NT2/D1 (cell line): ENCODE data around the gene CRACR2A.

ENCODE experiments used
- DNase-seq: peaks from one replicate; pipeline ENCODE4 v3.0.0-alpha.2; 2011; ENCODE audit warnings: low read depth, low spot score
- H3K27me3 ChIP-seq: 2 replicates; pipeline ENCODE4 v1.6.0; 2011; ENCODE audit warnings: mild to moderate bottlenecking; ENCODE audit not compliant: insufficient read length, insufficient read depth
- H3K36me3 ChIP-seq: 2 replicates; pipeline ENCODE4 v1.6.1; 2011; ENCODE audit warnings: mild to moderate bottlenecking, low read length, mixed read lengths; ENCODE audit not compliant: insufficient read depth, insufficient read length
- H3K4me1 ChIP-seq: 2 replicates; pipeline ENCODE4 v1.5.1; 2011; ENCODE audit not compliant: insufficient read depth, insufficient read length
- H3K4me3 ChIP-seq: 2 replicates; pipeline ENCODE4 v1.5.1; 2011; ENCODE audit warnings: low read depth; ENCODE audit not compliant: insufficient read length
- H3K9ac ChIP-seq: 2 replicates; pipeline ENCODE4 v1.6.0; 2011; ENCODE audit warnings: low read depth; ENCODE audit not compliant: insufficient read length
- H3K9me3 ChIP-seq: 2 replicates; pipeline ENCODE4 v1.5.1; 2011; ENCODE audit warnings: mild to moderate bottlenecking, low read length; ENCODE audit not compliant: insufficient read depth
- SUZ12 ChIP-seq: IDR thresholded peaks from 2 replicates; pipeline ENCODE4 v1.6.1; 2011; ENCODE audit not compliant: insufficient read length, insufficient read depth; ENCODE audit errors: extremely low read depth
- YY1 ChIP-seq: IDR thresholded peaks from 2 replicates; pipeline ENCODE4 v1.6.1; 2011; ENCODE audit not compliant: insufficient read length, insufficient read depth
- ZNF274 ChIP-seq: IDR thresholded peaks from 2 replicates; pipeline ENCODE4 v1.6.1; 2011; ENCODE audit warnings: mild to moderate bottlenecking, low read depth, low read length

CRACR2A gene

GRCh38 chr12:3752741-3753486 lies at the start of gene CRACR2A:
Gene CRACR2A, minus strand, starts transcription at chr12:3753109. Its CDS starts 56,110 bp downstream, at chr12:3696999.
- Histone ChIP-seq H3K9ac (peak within 1 kb of the TSS; percentile 69), H3K4me3 (peak within 1 kb of the TSS; percentile 56), H3K36me3 (no peaks in the 10 kb centered on the region), H3K27me3 (peaks cover 36% of the 10 kb centered on the region), H3K9me3 (no peaks in the 10 kb centered on the region), H3K4me1 (peaks cover 15% of the 10 kb centered on the region)
- TF ChIP-seq ZNF274: no peak
- no peak for TF ChIP-seq SUZ12
- no peak for TF ChIP-seq YY1
- DNase-seq: peak; percentile 98

GRCh38 chr12:3797531-3798048 lies 44.7 kb upstream of the CRACR2A start:
- no peak overlapping the region for H3K9ac ChIP-seq
- H3K4me3 ChIP-seq: no peak overlapping the region
- H3K9me3 ChIP-seq: peaks cover 10% of the 10 kb centered on the region; the same call in 1 of the 2 replicates
- TF ChIP-seq SUZ12 (no peak), YY1 (no peak), ZNF274 (no peak)
- H3K4me1 ChIP-seq: no peaks in the 10 kb centered on the region
- no peak for DNase-seq
- H3K27me3 ChIP-seq: no peaks in the 10 kb centered on the region
- H3K36me3 ChIP-seq: no peaks in the 10 kb centered on the region

GRCh38 chr12:3795492-3796133 lies 42.7 kb upstream of the CRACR2A start:
- Histone ChIP-seq H3K9me3 (peaks cover 10% of the 10 kb centered on the region; the same call in 1 of the 2 replicates), H3K36me3 (no peaks in the 10 kb centered on the region), H3K9ac (no peak overlapping the region), H3K4me1 (no peaks in the 10 kb centered on the region), H3K4me3 (no peak overlapping the region), H3K27me3 (no peaks in the 10 kb centered on the region)
- no peak for DNase-seq
- TF ChIP-seq YY1 (no peak), ZNF274 (no peak), SUZ12 (no peak)

- Histone ChIP-seq H3K9me3 (peaks cover 10% of the 10 kb centered on the region; the same call in 1 of the 2 replicates), H3K4me1 (no peaks in the 10 kb centered on the region), H3K9ac (no peak overlapping the region), H3K36me3 (no peaks in the 10 kb centered on the region), H3K27me3 (no peaks in the 10 kb centered on the region), H3K4me3 (no peak overlapping the region)
- DNase-seq: no peak
- TF ChIP-seq ZNF274 (no peak), SUZ12 (no peak), YY1 (no peak)
These were observed 42.2 kb upstream of the CRACR2A start for GRCh38 chr12:3795066-3795465.

GRCh38 chr12:3792623-3793288 lies 39.8 kb upstream of the CRACR2A start:
- H3K9ac ChIP-seq: no peak overlapping the region

GRCh38 chr12:3791256-3791874 lies 38.5 kb upstream of the CRACR2A start:
- Histone ChIP-seq H3K4me3 (no peak overlapping the region), H3K36me3 (no peaks in the 10 kb centered on the region), H3K9ac (no peak overlapping the region), H3K27me3 (no peaks in the 10 kb centered on the region), H3K9me3 (no peaks in the 10 kb centered on the region), H3K4me1 (no peaks in the 10 kb centered on the region)
- DNase-seq: no peak
- no peak for TF ChIP-seq ZNF274
- TF ChIP-seq YY1: no peak
- no peak for TF ChIP-seq SUZ12

More at GRCh38 chr12:3792623-3793288, 39.8 kb upstream of the CRACR2A start:
- DNase-seq: peak; percentile 94
- TF ChIP-seq ZNF274 (no peak), YY1 (no peak), SUZ12 (no peak)
- no peaks in the 10 kb centered on the region for H3K36me3 ChIP-seq
- 0 out of 2 replicates have a peak, but pooled peaks cover 3% of the 10 kb centered on the region for H3K9me3 ChIP-seq
- H3K27me3 ChIP-seq: no peaks in the 10 kb centered on the region
- no peak overlapping the region for H3K4me3 ChIP-seq
- H3K4me1 ChIP-seq: no peaks in the 10 kb centered on the region
